HG03378 (cell line): ENCODE results near the gene ZSWIM4.
A peak's percentile ranks its signal among the peaks of the same experiment; 100 is the strongest.

Experiments
- ATAC-seq: cut with Tn5 transposase; IDR thresholded peaks from one replicate; pipeline ENCODE4 v1.9.1; 2021; ENCODE audit warnings: mild to moderate bottlenecking, moderate library complexity; ENCODE audit not compliant: unreplicated experiment

ZSWIM4 gene

GRCh38 chr19:13866463-13867046 lies 71.3 kb downstream of the ZSWIM4 start:
- ATAC-seq: no peak

DNA sequence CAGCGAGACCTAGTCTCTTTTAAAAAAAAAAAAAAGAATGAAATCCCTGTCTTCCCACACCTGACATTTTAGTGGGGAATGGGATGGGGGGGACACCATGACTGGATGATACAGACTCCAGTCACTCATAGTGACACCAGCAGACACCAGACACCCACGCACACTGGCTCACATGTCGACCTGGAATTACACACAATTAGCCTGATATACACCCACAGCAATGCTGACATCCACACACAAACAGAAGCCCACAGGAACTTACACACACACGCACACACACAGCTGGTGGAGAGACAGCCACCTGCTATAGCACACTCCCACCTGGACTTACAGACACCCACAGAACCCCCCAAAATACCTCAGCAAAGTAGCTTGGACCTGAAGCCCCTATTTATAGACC lies 73.4 kb downstream of the ZSWIM4 start:
- no peak for ATAC-seq

DNA sequence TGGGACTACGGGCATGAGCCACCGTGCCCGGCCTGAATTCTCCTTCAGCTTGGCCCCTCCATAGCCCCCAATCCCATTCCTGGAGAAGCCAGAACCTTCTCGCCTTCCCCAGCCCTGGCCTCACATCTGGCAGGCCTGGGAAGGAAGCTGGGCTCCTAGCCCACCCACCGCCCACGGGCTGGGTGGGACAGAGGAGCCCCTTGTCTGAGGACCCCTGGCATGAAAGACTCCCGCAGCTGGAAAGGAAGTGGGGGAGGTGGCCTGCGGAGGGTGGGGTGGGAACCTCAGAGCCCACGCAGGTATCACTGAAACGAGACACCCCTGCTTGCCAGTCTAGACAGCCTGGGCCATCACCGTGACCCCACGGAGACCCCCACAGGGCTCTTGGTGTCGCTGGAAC lies 74.0 kb downstream of the ZSWIM4 start:
- ATAC-seq: no peak

DNA sequence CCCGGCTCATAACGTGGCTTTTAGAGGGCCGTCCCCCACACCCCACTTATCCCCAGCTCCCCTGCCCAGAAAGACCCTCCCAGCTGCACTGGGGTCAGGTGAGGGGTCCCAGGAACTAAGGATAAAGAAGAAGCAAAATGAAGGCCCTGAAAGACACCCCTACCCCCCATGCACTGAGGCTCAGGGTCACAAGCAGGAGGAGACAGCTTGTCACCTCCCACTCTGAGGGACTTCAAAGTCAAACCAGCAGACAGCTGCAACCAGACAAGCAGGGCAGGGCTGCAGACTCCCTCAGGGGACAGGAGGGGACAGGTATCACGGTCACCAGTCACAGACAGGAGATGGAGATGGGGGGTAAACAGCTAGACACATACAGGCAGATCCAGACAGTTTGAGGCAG lies 75.6 kb downstream of the ZSWIM4 start:
- ATAC-seq: no peak

GRCh38 chr19:13872339-13872694 lies 77.1 kb downstream of the ZSWIM4 start:
- ATAC-seq: no peak

- ATAC-seq: no peak
Observed at GRCh38 chr19:13872695-13873389, 77.6 kb downstream of the ZSWIM4 start.

GRCh38 chr19:13873834-13874515 lies 78.7 kb downstream of the ZSWIM4 start:
- no peak for ATAC-seq

GRCh38 chr19:13875824-13876223 lies 80.6 kb downstream of the ZSWIM4 start:
- no peak for ATAC-seq

- no peak for ATAC-seq
Observed at GRCh38 chr19:13876834-13877233, 81.6 kb downstream of the ZSWIM4 start, which contains the start of gene NANOS3. NANOS3 (plus strand) TSS chr19:13877134; CDS start chr19:13877249, 115 bp downstream.

DNA sequence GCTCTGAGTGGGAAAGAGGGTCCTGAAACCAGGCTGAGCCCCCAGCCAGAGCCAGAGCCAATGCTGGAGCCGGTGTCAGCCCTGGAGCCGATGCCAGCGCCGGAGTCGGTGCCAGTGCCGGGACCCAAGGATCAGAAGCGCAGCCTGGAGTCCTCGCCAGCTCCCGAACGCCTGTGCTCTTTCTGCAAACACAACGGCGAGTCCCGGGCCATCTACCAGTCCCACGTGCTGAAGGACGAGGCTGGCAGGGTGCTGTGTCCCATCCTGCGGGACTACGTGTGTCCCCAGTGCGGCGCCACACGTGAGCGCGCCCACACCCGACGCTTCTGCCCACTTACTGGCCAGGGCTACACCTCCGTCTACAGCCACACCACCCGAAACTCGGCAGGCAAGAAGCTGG lies 82.1 kb downstream of the ZSWIM4 start:
- ATAC-seq: no peak

- ATAC-seq: peak; percentile 71
Observed at GRCh38 chr19:13880059-13881043, 85.1 kb downstream of the ZSWIM4 start.

GRCh38 chr19:13881251-13881691 lies 86.0 kb downstream of the ZSWIM4 start:
- no peak for ATAC-seq
